Activated CD4-positive, alpha-beta T cell treated with anti-CD3 and anti-CD28 coated beads, Interleukin-2, amount 10 ng/mL, durations not matched to agents 24 days and 14 days (primary cell): ENCODE measurements around the gene CNTN5. TPM values are rescaled to one million over a fixed set of nuclear protein-coding genes. Genes with fewer than 3 reads are reported as not detected.
"Not testable (repeated sequence)": the region's sequence is repeated elsewhere in the genome, so short reads cannot be mapped to it uniquely, and the experiment has no call there.

Experiments
- DNase-seq: peaks from one replicate; pipeline ENCODE4 v3.0.0; 2022
- H3K27ac Mint-ChIP-seq: one replicate; pipeline ENCODE4 v1.8.0; 2022; ENCODE audit warnings: mild to moderate bottlenecking, mixed read lengths
- H3K27me3 Mint-ChIP-seq: one replicate; pipeline ENCODE4 v1.8.0; 2022; ENCODE audit warnings: mixed read lengths
- H3K36me3 Mint-ChIP-seq: one replicate; pipeline ENCODE4 v1.8.0; 2022; ENCODE audit warnings: low read depth, mild to moderate bottlenecking, mixed read lengths
- H3K4me1 Mint-ChIP-seq: one replicate; pipeline ENCODE4 v1.8.0; 2021; ENCODE audit warnings: mixed read lengths
- H3K4me3 Mint-ChIP-seq: one replicate; pipeline ENCODE4 v1.8.0; 2022; ENCODE audit warnings: mild to moderate bottlenecking, moderate library complexity, mixed read lengths
- H3K9me3 Mint-ChIP-seq: one replicate; pipeline ENCODE4 v1.8.0; 2021; ENCODE audit warnings: mixed read lengths
- intact Hi-C: fragments of 100-400 bp; cut with micrococcal nuclease; formaldehyde crosslinking; loops from one replicate; pipeline ENCODE4 v1.15.1; 2023
- total RNA-seq: library from RNA; stranded (reverse); gene quantifications from 2 replicates; pipeline ENCODE4 v1.2.3, GENCODE V29; 2022

CNTN5 gene
- total RNA-seq, 1 donor from 2014 or later = not detected

- Mint-ChIP-seq H3K36me3 (no peaks in the 10 kb centered on the region), H3K4me1 (no peaks in the 10 kb centered on the region), H3K27me3 (no peaks in the 10 kb centered on the region), H3K9me3 (peaks cover 3% of the 10 kb centered on the region), H3K4me3 (no peak overlapping the region), H3K27ac (no peak overlapping the region)
- no peak for DNase-seq
- intact Hi-C loops = no loop called here
Observed at GRCh38 chr11:99268886-99269285, 248.1 kb downstream of the CNTN5 start.

- Mint-ChIP-seq H3K27me3 (no peaks in the 10 kb centered on the region), H3K4me1 (no peaks in the 10 kb centered on the region), H3K4me3 (no peak overlapping the region), H3K9me3 (peaks cover 3% of the 10 kb centered on the region), H3K27ac (no peak overlapping the region), H3K36me3 (no peaks in the 10 kb centered on the region)
- DNase-seq = no peak
- intact Hi-C loops = no loop called here
Observed at GRCh38 chr11:99271527-99271926, 250.8 kb downstream of the CNTN5 start.

- Mint-ChIP-seq H3K4me3 (no peak overlapping the region), H3K9me3 (peaks cover 11% of the 10 kb centered on the region), H3K36me3 (no peaks in the 10 kb centered on the region), H3K27me3 (no peaks in the 10 kb centered on the region), H3K4me1 (no peaks in the 10 kb centered on the region), H3K27ac (no peak overlapping the region)
- no peak for DNase-seq
- intact Hi-C loops = no loop called here
Observed at GRCh38 chr11:99275521-99275920, 254.8 kb downstream of the CNTN5 start.

GRCh38 chr11:99277281-99277680 lies 256.5 kb downstream of the CNTN5 start:
- Mint-ChIP-seq H3K4me3 (no peak overlapping the region), H3K27ac (no peak overlapping the region), H3K9me3 (peaks cover 11% of the 10 kb centered on the region), H3K4me1 (no peaks in the 10 kb centered on the region), H3K27me3 (no peaks in the 10 kb centered on the region), H3K36me3 (no peaks in the 10 kb centered on the region)
- intact Hi-C loops = no loop called here
- DNase-seq = no peak

GRCh38 chr11:99279266-99279665 lies 258.5 kb downstream of the CNTN5 start:
- Mint-ChIP-seq H3K27me3 (no peaks in the 10 kb centered on the region), H3K4me3 (no peak overlapping the region), H3K9me3 (peaks cover 7% of the 10 kb centered on the region), H3K36me3 (no peaks in the 10 kb centered on the region), H3K27ac (no peak overlapping the region), H3K4me1 (no peaks in the 10 kb centered on the region)
- intact Hi-C loops = no loop called here
- DNase-seq = no peak

GRCh38 chr11:99281331-99281730 lies 260.6 kb downstream of the CNTN5 start:
- no peak overlapping the region for H3K27ac Mint-ChIP-seq
- intact Hi-C loops = no loop called here
- H3K4me1 Mint-ChIP-seq = no peaks in the 10 kb centered on the region
- peaks cover 7% of the 10 kb centered on the region for H3K9me3 Mint-ChIP-seq
- H3K36me3 Mint-ChIP-seq = no peaks in the 10 kb centered on the region
- no peak for DNase-seq
- H3K27me3 Mint-ChIP-seq = no peaks in the 10 kb centered on the region
- no peak overlapping the region for H3K4me3 Mint-ChIP-seq

- intact Hi-C loops, H3K4me3 Mint-ChIP-seq: not testable (repeated sequence)
Observed at GRCh38 chr11:99297925-99298324, 277.2 kb downstream of the CNTN5 start.

GRCh38 chr11:99307510-99308088 lies 286.9 kb downstream of the CNTN5 start:
- DNase-seq = no peak
- no peaks in the 10 kb centered on the region for H3K4me1 Mint-ChIP-seq
- no peaks in the 10 kb centered on the region for H3K27me3 Mint-ChIP-seq
- H3K27ac Mint-ChIP-seq = no peak overlapping the region
- no peaks in the 10 kb centered on the region for H3K9me3 Mint-ChIP-seq
- intact Hi-C loops = no loop called here
- no peaks in the 10 kb centered on the region for H3K36me3 Mint-ChIP-seq
- no peak overlapping the region for H3K4me3 Mint-ChIP-seq

More at GRCh38 chr11:99297925-99298324, 277.2 kb downstream of the CNTN5 start:
- not testable (repeated sequence) for H3K4me1 Mint-ChIP-seq, DNase-seq, H3K27ac Mint-ChIP-seq, H3K36me3 Mint-ChIP-seq, H3K27me3 Mint-ChIP-seq
- H3K9me3 Mint-ChIP-seq = peaks cover 13% of the 10 kb centered on the region

- H3K27me3 Mint-ChIP-seq = no peaks in the 10 kb centered on the region
- no peaks in the 10 kb centered on the region for H3K4me1 Mint-ChIP-seq
- intact Hi-C loops = no loop called here
- H3K4me3 Mint-ChIP-seq = no peak overlapping the region
- no peak for DNase-seq
- H3K36me3 Mint-ChIP-seq = no peaks in the 10 kb centered on the region
- no peaks in the 10 kb centered on the region for H3K9me3 Mint-ChIP-seq
- no peak overlapping the region for H3K27ac Mint-ChIP-seq
Observed at GRCh38 chr11:99311870-99312269, 291.1 kb downstream of the CNTN5 start.

GRCh38 chr11:99316776-99317520 lies 296.2 kb downstream of the CNTN5 start:
- Mint-ChIP-seq H3K9me3 (peaks cover 10% of the 10 kb centered on the region), H3K4me3 (no peak overlapping the region), H3K36me3 (no peaks in the 10 kb centered on the region), H3K4me1 (no peaks in the 10 kb centered on the region), H3K27ac (no peak overlapping the region), H3K27me3 (no peaks in the 10 kb centered on the region)
- DNase-seq = no peak
- intact Hi-C loops = no loop called here

GRCh38 chr11:99320769-99321290 lies 300.1 kb downstream of the CNTN5 start:
- no peak for DNase-seq
- peaks cover 10% of the 10 kb centered on the region for H3K9me3 Mint-ChIP-seq
- H3K36me3 Mint-ChIP-seq = no peaks in the 10 kb centered on the region
- intact Hi-C loops = no loop called here
- no peaks in the 10 kb centered on the region for H3K4me1 Mint-ChIP-seq
- H3K4me3 Mint-ChIP-seq = no peak overlapping the region
- H3K27ac Mint-ChIP-seq = no peak overlapping the region
- no peaks in the 10 kb centered on the region for H3K27me3 Mint-ChIP-seq

GRCh38 chr11:99325847-99326246 lies 305.1 kb downstream of the CNTN5 start:
- no peaks in the 10 kb centered on the region for H3K4me1 Mint-ChIP-seq
- H3K36me3 Mint-ChIP-seq = no peaks in the 10 kb centered on the region
- H3K27me3 Mint-ChIP-seq = no peaks in the 10 kb centered on the region
- H3K27ac Mint-ChIP-seq = no peak overlapping the region
- H3K4me3 Mint-ChIP-seq = no peak overlapping the region
- H3K9me3 Mint-ChIP-seq = peaks cover 7% of the 10 kb centered on the region
- no peak for DNase-seq
- intact Hi-C loops = no loop called here

- intact Hi-C loops = no loop called here
- H3K4me1 Mint-ChIP-seq = no peaks in the 10 kb centered on the region
- H3K27me3 Mint-ChIP-seq = no peaks in the 10 kb centered on the region
- H3K27ac Mint-ChIP-seq = no peak overlapping the region
- no peaks in the 10 kb centered on the region for H3K36me3 Mint-ChIP-seq
- H3K4me3 Mint-ChIP-seq = no peak overlapping the region
- no peaks in the 10 kb centered on the region for H3K9me3 Mint-ChIP-seq
- DNase-seq = no peak
Observed at GRCh38 chr11:99327066-99327465, 306.3 kb downstream of the CNTN5 start.

- Mint-ChIP-seq H3K27ac (no peak overlapping the region), H3K36me3 (no peaks in the 10 kb centered on the region), H3K4me3 (no peak overlapping the region), H3K27me3 (no peaks in the 10 kb centered on the region), H3K9me3 (no peaks in the 10 kb centered on the region), H3K4me1 (no peaks in the 10 kb centered on the region)
- intact Hi-C loops = no loop called here
- no peak for DNase-seq
Observed at GRCh38 chr11:99327527-99327926, 306.8 kb downstream of the CNTN5 start.
